ENCODE results near the gene GLCE. TPM values are rescaled to one million over a fixed set of nuclear protein-coding genes. Genes with fewer than 3 reads are reported as not detected.
"Not testable (repeated sequence)": the region's sequence is repeated elsewhere in the genome, so short reads cannot be mapped to it uniquely, and the experiment has no call there.

GLCE gene
- total RNA-seq, 1 donor from 2014 or later: 12.7 TPM

GRCh38 chr15:69150336-69150735 is 10.1 kb upstream of the GLCE start:
- TF ChIP-seq CTCF (conservative IDR thresholded peaks at IDR 0.05; ENCODE audit: low read depth, low read length): no peak
- DNase-seq (ENCODE audit: low read depth): no peak
- no peak overlapping the region for H3K4me3 ChIP-seq (ENCODE audit: low read depth, low read length)

- no peak for TF ChIP-seq CTCF (conservative IDR thresholded peaks at IDR 0.05; ENCODE audit: low read depth, low read length)
- no peak overlapping the region for H3K4me3 ChIP-seq (ENCODE audit: low read depth, low read length)
- DNase-seq (ENCODE audit: low read depth): no peak
These were observed 9.6 kb upstream of the GLCE start for GRCh38 chr15:69150841-69151240.

- no peak for DNase-seq (ENCODE audit: low read depth)
- no peak for TF ChIP-seq CTCF (conservative IDR thresholded peaks at IDR 0.05; ENCODE audit: low read depth, low read length)
- H3K4me3 ChIP-seq (ENCODE audit: low read depth, low read length): no peak overlapping the region
These were observed 7.4 kb upstream of the GLCE start for GRCh38 chr15:69153046-69153445.

GRCh38 chr15:69153587-69153986 is 6.8 kb upstream of the GLCE start:
- not testable (repeated sequence) for DNase-seq (ENCODE audit: low read depth); H3K4me3 ChIP-seq (ENCODE audit: low read depth, low read length)

- TF ChIP-seq CTCF (conservative IDR thresholded peaks at IDR 0.05; ENCODE audit: low read depth, low read length): no peak
- H3K4me3 ChIP-seq (ENCODE audit: low read depth, low read length): no peak overlapping the region
- no peak for DNase-seq (ENCODE audit: low read depth)
These were observed 6.4 kb upstream of the GLCE start for GRCh38 chr15:69154078-69154477.

DNA sequence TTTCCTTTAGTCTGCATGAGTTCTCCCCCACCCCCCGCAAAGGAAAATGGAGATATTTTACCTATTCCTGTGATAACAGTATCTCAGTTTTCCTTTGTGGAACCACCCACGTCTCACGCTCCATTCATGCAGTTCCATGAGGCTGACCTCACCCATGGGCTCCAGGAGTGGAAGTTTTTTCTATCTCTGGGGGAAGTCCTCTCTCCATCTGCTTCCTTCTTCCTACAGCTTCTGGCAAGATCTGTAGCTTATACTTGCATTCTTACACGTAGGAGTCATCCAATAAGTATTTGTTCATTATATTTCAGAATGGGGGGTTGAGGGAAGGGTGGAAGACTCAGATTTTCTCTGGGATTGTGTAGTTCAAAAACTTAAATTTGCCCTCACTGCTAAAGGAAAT is 5.8 kb upstream of the GLCE start:
- no peak overlapping the region for H3K4me3 ChIP-seq (ENCODE audit: low read depth, low read length)
- DNase-seq (ENCODE audit: low read depth): no peak
- no peak for TF ChIP-seq CTCF (conservative IDR thresholded peaks at IDR 0.05; ENCODE audit: low read depth, low read length)

GRCh38 chr15:69156736-69157381 is 3.6 kb upstream of the GLCE start:
- no peak for DNase-seq (ENCODE audit: low read depth)
- TF ChIP-seq CTCF (conservative IDR thresholded peaks at IDR 0.05; ENCODE audit: low read depth, low read length): no peak
- no peak overlapping the region for H3K4me3 ChIP-seq (ENCODE audit: low read depth, low read length)

Measured in epithelial cell of proximal tubule (primary cell).